Left ventricle myocardium inferior (tissue), 1 donor: ENCODE measurements around the gene INTS14. TPM values are rescaled to one million over a fixed set of nuclear protein-coding genes. Genes with fewer than 3 reads are reported as not detected.
"Not testable (repeated sequence)": the region's sequence is repeated elsewhere in the genome, so short reads cannot be mapped to it uniquely, and the experiment has no call there.

Source experiments
- DNase-seq: peaks from one replicate; pipeline ENCODE4 v3.0.0-alpha.2; 2020
- H3K27ac ChIP-seq: fragments of 200-600 bp; replicated peaks from 2 replicates; pipeline ENCODE4 v1.8.0; 2021
- H3K27me3 ChIP-seq: fragments of 200-600 bp; 2 replicates; pipeline ENCODE4 v1.8.0; 2021; ENCODE audit warnings: low read depth
- H3K36me3 ChIP-seq: fragments of 200-600 bp; 2 replicates; pipeline ENCODE4 v1.8.0; 2021
- H3K4me1 ChIP-seq: fragments of 200-600 bp; 2 replicates; pipeline ENCODE4 v1.8.0; 2021
- H3K4me3 ChIP-seq: fragments of 200-600 bp; 2 replicates; pipeline ENCODE4 v1.8.0; 2021; ENCODE audit warnings: mild to moderate bottlenecking, moderate library complexity
- H3K9me3 ChIP-seq: fragments of 200-600 bp; replicated peaks from 2 replicates; pipeline ENCODE4 v1.8.0; 2021
- CTCF ChIP-seq: fragments of 200-600 bp; IDR thresholded peaks from 2 replicates; pipeline ENCODE4 v1.8.0; 2021; ENCODE audit warnings: antibody characterized with exemption, mild to moderate bottlenecking, borderline replicate concordance
- intact Hi-C: fragments of 100-400 bp; cut with micrococcal nuclease; formaldehyde crosslinking; loops from one replicate; pipeline ENCODE4 v1.11.0; 2022
- total RNA-seq: library from RNA; stranded (reverse); fragmentation: NEBNext Ultra II Directional; extraction: Animal tissue kit (Norgen Biotek cat#: 25700); gene quantifications from one replicate; pipeline ENCODE4 v1.2.1, GENCODE V29; 2021
- donor health status: DM: no; HTN: yes; CAD: no; lungs with severe emphysema.

Gene INTS14
- total RNA-seq, 1 donor from 2014 or later = 12.2 TPM

GRCh38 chr15:65558336-65558735 is 52.6 kb downstream of the INTS14 start:
- Histone ChIP-seq H3K36me3 (peaks cover 53% of the 10 kb centered on the region), H3K4me1 (no peaks in the 10 kb centered on the region), H3K27me3 (no peaks in the 10 kb centered on the region), H3K9me3 (no peaks in the 10 kb centered on the region), H3K4me3 (no peak overlapping the region), H3K27ac (no peak overlapping the region)
- DNase-seq = no peak
- no peak for TF ChIP-seq CTCF
- intact Hi-C loops = no loop called here

- Histone ChIP-seq H3K27ac (no peak overlapping the region), H3K4me1 (no peaks in the 10 kb centered on the region), H3K36me3 (peaks cover 44% of the 10 kb centered on the region), H3K4me3 (no peak overlapping the region), H3K27me3 (no peaks in the 10 kb centered on the region), H3K9me3 (no peaks in the 10 kb centered on the region)
- intact Hi-C loops = no loop called here
- TF ChIP-seq CTCF = no peak
- DNase-seq = no peak
These were observed 54.3 kb downstream of the INTS14 start for GRCh38 chr15:65556622-65557021.

GRCh38 chr15:65553691-65554090 is 57.2 kb downstream of the INTS14 start:
- TF ChIP-seq CTCF = no peak
- no peak overlapping the region for H3K27ac ChIP-seq
- no peak for DNase-seq
- H3K4me1 ChIP-seq = peaks cover 6% of the 10 kb centered on the region
- no peak overlapping the region for H3K4me3 ChIP-seq
- H3K27me3 ChIP-seq = no peaks in the 10 kb centered on the region
- H3K9me3 ChIP-seq = no peaks in the 10 kb centered on the region
- intact Hi-C loops = no loop called here
- H3K36me3 ChIP-seq = peaks cover 36% of the 10 kb centered on the region

- intact Hi-C loops, H3K4me3 ChIP-seq, H3K27me3 ChIP-seq, H3K27ac ChIP-seq, H3K9me3 ChIP-seq, H3K4me1 ChIP-seq, DNase-seq: not testable (repeated sequence)
- H3K36me3 ChIP-seq = peaks cover 28% of the 10 kb centered on the region
These were observed 58.1 kb downstream of the INTS14 start for GRCh38 chr15:65552851-65553250.

- TF ChIP-seq CTCF = no peak
- no peaks in the 10 kb centered on the region for H3K27me3 ChIP-seq
- peaks cover 6% of the 10 kb centered on the region for H3K4me1 ChIP-seq
- intact Hi-C loops = no loop called here
- peaks cover 11% of the 10 kb centered on the region for H3K36me3 ChIP-seq
- no peak overlapping the region for H3K27ac ChIP-seq
- no peak overlapping the region for H3K4me3 ChIP-seq
- no peak for DNase-seq
- no peaks in the 10 kb centered on the region for H3K9me3 ChIP-seq
These were observed 59.7 kb downstream of the INTS14 start for GRCh38 chr15:65551183-65551582.

GRCh38 chr15:65550681-65551098 is 60.2 kb downstream of the INTS14 start:
- Histone ChIP-seq H3K4me3 (no peak overlapping the region), H3K27ac (no peak overlapping the region), H3K36me3 (peaks cover 8% of the 10 kb centered on the region), H3K9me3 (no peaks in the 10 kb centered on the region), H3K4me1 (peaks cover 6% of the 10 kb centered on the region), H3K27me3 (no peaks in the 10 kb centered on the region)
- no peak for TF ChIP-seq CTCF
- DNase-seq = no peak
- intact Hi-C loops = no loop called here

- H3K9me3 ChIP-seq, H3K36me3 ChIP-seq, H3K4me3 ChIP-seq, H3K27me3 ChIP-seq, H3K27ac ChIP-seq, DNase-seq, intact Hi-C loops, H3K4me1 ChIP-seq: not testable (repeated sequence)
These were observed 61.6 kb downstream of the INTS14 start for GRCh38 chr15:65549288-65549687.
